ENCODE data around the gene TRPC3.

TRPC3 gene

DNA sequence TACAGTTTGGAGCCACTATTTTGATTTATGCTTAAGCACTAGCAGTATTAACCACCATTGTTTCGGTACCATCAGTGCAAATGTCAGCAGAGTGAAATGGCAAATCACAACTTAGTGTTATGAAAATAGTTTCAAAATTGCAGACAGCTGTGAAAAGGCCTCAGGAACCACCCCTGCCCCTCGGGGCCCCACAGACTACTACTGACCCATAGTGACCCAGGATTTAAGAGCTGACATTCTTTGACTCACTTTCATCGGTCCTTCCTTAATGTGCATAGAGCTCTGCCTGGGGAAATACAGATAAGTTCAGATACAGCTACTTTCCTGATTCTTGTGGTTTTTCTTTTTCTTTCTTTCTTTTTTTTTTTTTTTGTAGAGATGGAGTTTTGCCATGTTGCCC, 78.3 kb downstream of the TRPC3 start:
- no peak for DNase-seq (ENCODE audit: low read depth)

DNA sequence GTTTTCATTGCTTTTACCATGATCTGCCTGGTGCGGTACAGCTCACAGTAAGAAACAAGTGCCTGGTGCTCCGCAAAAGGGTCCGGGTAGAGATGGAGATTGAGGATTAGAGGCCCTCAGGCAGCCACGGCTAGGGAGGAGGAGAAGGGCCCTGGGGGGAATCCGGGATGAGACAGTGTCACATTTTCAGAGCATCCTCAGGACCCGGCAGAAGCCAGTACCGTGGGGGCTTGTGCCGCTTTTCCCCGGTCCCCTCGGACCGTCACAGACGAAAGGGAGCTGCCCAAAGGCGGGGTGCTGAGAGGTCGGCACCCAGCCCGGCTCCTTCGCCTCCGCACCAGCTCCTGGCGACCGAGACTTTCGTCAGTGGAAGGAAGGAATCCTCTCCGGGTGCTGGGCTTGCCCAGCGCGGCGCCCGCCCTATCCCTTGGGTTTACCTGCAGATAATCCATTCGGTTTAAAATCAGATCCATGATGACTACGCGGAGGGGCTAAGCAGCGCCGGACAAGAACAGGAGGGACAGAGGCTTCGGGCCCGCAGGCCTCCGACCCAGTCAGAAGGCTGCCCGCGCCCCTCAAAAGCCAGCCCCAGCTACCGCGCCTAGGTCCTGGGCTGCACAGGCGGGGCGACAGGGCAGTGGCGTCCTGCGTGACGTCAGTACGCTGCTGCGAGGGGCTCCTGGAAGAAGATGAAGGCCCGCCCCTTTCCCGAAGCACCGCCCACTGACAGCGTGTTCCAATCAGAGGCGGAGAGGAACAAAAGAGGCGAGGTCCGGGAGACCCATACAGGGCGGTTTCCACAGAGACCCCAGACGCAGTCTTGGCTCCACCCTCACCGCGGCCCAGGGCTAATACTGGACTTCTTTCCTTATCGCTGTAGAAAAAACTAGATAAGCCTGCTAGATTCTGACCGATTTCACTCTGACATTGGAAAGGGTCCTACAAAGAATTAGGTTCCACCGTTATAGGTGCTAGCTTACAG, 81.7 kb downstream of the TRPC3 start, which contains the start of gene BBS7:
BBS7 (minus strand) TSS at position 634 of the 982 bp plus-strand sequence; CDS start at position 473, 161 bp downstream.
- peak; percentile 90 for DNase-seq (ENCODE audit: low read depth)

DNA sequence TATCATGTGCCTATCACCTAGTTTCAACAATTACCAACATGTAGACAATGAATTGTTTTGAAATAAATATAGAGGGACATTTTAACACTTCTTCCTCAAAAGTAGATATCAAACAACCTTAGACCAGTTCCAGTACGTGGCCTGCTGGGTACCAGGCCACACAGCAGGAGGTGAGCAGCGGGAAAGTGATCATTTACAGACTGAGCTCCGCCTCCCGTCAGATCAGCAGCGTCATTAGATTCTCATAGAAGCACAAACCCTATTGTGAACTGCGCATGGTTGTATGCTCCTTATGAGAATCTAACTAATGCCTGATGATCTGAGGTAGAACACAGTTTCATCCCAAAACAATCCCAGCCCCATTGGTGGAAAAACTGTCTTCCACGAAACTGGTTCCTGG, 88.1 kb downstream of the TRPC3 start:
- no peak for DNase-seq (ENCODE audit: low read depth)

DNA sequence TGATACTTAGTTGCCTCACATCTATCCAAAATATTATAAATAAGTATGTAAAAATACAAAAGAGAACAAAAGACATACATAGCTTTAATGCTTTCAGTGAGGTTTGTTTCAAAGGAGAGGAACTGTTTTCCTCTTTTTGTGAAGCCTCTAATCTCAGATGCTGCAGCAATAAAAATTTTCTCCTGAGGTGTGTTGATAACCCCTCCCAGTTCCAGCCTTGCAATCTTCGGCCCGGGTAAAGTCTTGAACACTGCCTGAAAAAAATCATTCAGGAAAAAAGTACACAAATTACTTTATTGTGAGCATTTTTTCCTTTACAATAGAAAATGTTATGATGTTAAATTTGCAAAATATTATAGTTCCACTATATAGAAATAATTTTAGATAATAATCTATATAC, 90.4 kb downstream of the TRPC3 start:
- DNase-seq (ENCODE audit: low read depth), result no peak

DNA sequence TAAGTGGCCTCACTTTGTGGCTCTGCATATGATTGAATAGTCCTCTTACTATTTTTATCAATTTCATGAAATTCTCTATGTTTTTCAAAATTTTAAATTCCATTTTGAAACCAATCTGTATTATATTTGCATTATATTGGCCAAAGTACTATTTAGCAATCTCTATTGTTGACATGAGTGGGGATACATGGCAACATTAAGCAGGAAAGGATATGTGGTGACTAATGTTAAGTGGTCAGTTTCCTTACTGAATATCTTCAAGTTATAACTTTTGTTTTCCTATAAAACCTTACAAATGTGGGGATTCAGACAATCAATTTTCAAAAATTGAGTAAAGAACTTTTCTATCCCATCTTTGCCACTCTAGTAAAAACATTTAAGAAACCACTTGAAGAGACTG, 91.7 kb downstream of the TRPC3 start:
- no peak for DNase-seq (ENCODE audit: low read depth)

DNA sequence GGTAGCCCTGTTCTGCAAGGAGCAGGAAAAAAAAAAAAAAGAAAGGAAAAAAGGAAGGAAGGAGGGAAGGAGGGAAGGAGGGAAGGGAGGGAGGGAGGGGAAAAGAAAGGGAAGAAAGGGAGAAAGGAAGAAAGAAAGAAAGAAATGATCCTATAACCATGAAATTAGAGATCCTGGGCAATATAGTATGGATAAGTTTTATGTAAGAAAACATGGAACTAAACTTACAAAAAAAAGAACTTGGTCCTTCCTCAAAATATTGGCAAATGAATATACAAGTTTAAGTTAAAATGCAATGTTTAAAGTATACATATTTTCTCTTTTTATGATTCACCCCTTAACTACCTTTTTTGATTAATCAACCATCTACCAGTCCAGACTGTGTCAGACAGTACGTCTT, 100.5 kb downstream of the TRPC3 start:
- DNase-seq (ENCODE audit: low read depth), result no peak

DNA sequence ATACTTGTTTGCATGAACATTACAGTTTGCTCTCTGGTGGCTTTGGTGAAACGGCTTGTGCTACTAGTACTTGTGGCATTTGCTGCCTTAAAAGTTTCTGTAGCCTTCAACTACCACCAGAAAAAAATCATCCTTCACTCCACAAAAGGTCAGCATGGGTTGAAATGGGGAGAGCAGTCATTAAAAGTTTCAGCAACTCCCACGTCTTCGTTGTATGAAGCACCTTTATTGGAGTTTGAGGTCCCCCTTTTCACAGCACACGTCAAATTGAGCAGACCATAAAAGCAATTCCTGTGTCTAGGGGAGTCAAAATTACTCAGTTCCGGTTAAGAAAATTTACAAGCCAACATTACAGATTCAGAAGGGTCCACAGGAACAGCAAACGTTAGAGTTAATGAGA, 105.2 kb downstream of the TRPC3 start:
- DNase-seq (ENCODE audit: low read depth), result no peak

DNA sequence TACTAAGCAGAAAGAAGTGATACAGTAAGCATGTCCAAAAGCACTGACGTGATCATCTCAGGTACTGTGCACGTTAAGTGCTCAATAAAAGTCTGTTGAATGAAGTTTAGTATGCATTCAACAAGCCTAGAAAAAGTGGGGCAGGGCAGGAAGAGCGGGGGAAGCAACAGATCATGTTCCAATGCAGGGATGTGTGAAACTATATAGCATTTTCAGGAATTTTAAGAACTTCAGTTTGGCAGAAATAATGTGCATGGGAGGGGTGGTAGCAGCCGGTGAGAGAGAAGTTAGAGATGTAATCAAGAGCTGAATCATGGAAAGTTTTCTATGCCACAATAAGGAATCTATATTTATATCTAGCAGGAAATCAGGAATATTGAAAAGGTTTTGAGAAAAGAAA, 109.0 kb downstream of the TRPC3 start:
- no peak for DNase-seq (ENCODE audit: low read depth)

DNA sequence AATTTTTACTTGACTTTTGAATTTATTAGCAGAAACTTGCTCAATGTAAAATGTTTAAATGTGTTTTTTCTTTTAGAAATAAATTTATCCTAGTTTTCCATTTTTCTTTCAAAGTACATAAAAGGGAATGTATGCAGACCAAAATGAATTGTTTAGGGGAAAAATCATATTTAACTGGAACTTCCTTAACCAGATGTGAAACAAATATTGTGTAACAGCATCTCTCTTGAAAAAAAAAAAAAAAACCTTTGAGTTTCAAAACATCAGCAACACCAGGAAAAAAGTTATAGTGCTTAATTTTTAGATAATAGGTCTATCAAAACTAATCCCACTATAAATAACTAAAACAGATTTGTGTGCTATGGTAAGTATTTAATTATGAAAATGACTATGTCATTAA, 113.7 kb downstream of the TRPC3 start:
- DNase-seq (ENCODE audit: low read depth), result no peak

DNA sequence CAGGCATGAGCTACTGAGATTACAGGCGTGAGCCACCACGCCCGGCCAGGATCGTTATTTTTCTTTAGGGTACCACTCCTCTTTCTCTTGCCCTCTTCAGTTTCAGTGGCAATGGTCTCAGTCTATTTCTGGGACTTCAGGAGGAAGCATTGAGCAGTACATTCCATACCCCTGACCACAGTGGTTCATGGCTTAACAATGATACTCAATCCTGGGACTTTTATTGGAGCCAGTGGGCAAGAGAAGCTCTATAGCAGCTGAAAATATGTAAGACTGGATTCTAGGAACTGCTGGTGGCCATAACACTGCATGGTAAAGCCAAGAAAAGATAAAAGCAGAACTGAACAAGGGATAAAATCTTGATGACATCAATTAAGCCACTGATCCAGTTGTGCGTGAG, 122.3 kb downstream of the TRPC3 start:
- no peak for DNase-seq (ENCODE audit: low read depth)

All from fibroblast of the conjunctiva (primary cell).